ENCODE measurements around the gene TOPAZ1.
"Not testable (repeated sequence)": the region's sequence is repeated elsewhere in the genome, so short reads cannot be mapped to it uniquely, and the experiment has no call there.

TOPAZ1 gene

GRCh38 chr3:44337248-44337785, 95.6 kb downstream of the TOPAZ1 start:
- no peak for DNase-seq

GRCh38 chr3:44338010-44338827, 96.5 kb downstream of the TOPAZ1 start, which contains the start of gene TCAIM:
Gene TCAIM, plus strand, starts transcription at chr3:44338766. Its CDS starts 16,017 bp downstream, at chr3:44354783.
- peak; percentile 82 for DNase-seq

DNA sequence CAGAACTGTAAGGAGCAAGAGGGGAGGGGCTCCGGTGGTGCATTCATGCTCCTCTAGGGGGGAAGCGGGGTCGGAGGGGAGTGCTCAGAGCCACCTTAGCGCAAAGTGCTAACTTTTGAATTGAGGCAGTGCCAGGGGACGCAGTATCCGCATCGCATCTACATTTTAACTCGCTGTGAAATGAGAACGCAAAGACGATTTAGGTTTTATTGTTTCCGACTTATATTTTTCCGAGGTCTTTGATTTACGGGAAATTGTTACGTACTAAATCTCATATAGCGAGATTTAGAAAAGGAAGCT, 97.1 kb downstream of the TOPAZ1 start:
- DNase-seq, result no peak

GRCh38 chr3:44339181-44340057, 97.7 kb downstream of the TOPAZ1 start:
- no peak for DNase-seq

DNA sequence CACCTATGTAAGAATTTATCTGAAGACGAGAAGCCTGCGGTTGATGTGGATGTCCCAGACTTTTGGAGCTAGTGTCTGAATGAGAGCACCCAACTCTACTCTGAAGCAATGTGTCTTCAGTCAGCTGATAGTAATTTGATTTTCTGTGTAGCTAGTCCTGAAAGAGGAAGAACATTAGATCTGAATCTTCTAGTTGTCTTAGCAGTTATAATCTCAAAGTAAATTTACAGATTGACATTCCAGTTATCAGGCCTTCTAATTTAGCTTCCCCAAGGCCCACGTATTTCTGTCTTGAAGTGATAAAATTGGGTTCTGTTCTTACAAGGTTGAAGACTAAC, 98.3 kb downstream of the TOPAZ1 start:
- DNase-seq, result no peak

DNA sequence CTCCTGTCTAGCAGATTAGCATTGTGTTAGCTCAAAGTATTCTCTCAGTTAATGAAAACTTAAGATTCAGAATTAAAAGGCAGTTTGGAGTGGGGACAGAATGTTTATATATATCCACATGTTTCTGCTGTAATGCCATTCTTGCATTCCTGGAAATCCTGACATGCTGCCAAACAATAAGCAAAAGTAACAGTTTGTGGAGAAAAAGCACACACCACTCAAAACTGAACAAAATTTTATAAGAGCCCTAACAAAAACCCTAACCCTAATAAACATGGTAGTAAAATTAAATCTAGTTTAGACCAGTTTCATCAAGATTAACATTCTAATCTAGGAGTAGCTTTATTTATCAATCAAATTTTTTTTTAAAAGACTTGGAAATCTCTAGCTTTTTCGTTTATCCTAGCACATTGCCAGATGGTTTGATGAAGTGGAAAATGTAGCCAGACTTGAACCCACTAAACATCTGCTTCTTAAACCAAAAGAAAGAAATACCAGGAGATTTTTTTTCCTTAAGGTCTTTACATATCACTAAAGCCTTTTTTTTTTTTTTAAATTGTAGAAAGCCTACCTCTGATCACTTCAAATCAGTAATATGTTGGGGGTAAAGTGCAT, 100.6 kb downstream of the TOPAZ1 start:
- DNase-seq, result no peak

- DNase-seq, result no peak
These were observed 101.7 kb downstream of the TOPAZ1 start for GRCh38 chr3:44343421-44343820.

GRCh38 chr3:44346590-44346989, 104.9 kb downstream of the TOPAZ1 start:
- not testable (repeated sequence) for DNase-seq

- DNase-seq, result no peak
These were observed 107.3 kb downstream of the TOPAZ1 start for GRCh38 chr3:44348993-44349392.

DNA sequence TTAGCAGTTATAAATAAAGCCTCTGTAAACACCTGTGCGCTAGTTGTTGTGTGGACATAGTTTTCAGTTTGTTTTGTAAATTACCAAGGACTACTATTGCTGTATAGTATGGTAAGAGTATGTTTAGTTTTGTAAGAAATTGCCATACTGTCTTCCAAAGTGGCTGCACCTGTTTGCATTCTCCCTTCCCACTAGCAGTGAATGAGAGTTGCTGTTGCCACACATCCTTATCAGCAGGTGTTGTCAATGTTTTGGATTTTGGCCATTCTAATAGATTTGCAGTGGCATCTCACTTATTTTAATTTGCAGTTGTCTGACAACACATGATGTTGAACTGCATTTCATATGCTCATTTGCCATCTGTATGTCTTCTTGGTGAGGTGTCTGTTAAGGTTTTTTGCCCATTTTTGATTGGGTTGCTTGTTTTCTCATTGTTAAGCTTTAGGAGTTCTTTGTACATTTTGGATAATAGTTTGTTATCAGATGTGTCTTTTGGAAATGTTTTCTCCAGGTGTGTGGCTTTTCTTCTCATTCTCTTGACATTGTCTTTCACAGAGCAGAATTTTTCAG, 111.8 kb downstream of the TOPAZ1 start:
- DNase-seq, result no peak

DNA sequence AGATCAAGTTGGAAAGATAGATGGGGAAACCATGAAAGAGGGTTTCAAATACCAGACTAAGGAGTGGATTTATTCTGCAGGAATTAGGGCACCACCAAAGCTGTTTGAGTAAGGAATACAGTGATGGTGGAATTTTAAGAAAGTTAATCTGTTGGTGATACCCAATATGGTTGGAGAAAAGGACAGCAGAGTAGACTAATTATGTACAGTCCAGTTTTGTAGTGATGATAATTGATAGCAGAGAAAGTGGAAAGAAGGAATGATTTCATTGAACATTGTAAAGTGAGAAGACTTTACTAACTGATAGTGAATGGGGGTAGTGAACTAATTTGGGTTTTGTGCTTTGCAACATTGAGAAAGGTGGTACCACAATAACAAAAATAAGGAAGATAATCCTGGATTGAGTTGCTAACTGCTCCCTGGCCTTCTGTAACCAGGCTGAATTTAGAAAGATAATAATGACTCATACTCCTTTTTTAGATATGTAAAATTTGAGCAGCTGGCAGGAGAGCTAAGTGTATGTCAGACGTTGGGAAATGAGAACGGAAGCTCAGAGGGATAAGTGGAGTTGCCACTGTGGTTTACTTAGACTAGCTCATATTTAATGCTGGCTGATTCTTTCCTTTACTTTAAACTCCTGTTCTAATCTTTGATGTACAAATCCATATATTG, 113.8 kb downstream of the TOPAZ1 start:
- peak; percentile 12 for DNase-seq

- no peak for DNase-seq
These were observed 117.6 kb downstream of the TOPAZ1 start for GRCh38 chr3:44359146-44359751.

DNA sequence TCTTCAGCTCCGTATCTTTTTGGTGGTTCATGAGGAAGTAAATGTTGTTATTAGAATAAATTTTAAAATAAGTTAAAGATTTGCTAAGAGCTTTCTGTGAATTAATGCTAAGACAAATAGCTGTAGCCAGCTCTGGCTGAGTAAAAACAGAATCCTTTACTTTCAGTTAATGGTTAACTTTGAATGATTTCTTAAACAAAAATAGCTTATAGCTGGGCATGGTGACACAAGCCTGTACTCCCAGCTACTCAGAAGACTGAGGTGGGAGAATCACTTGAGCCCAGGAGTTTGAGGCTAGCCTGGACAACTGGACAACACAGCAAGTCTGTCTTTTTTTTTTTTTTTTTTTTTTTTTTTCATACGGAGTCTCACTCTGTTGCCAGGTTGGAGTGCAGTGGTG, 121.9 kb downstream of the TOPAZ1 start:
- DNase-seq, result no peak

- DNase-seq, result no peak
These were observed 124.3 kb downstream of the TOPAZ1 start for GRCh38 chr3:44365952-44366351.

DNA sequence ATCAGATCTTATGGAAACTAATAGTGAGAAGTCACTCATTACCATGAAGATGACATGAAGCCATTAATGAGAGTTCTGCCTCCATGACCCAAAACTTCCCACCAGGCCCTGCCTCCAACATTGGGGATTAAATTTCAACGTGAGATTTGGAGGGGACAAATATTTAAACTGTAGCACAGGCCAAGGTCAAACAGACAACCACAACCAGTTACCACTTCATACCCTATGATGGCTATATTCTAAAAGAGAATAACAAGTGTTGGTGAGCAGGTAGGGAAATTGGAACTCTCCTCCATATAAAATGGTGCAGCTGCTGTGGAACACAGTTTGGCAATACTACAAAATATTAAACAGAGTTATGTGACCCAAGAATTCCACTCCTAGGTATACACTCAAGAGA, 133.8 kb downstream of the TOPAZ1 start:
- DNase-seq, result no peak
